ENCODE measurements around the gene VPREB3.
"Not testable (repeated sequence)": the region's sequence is repeated elsewhere in the genome, so short reads cannot be mapped to it uniquely, and the experiment has no call there.

VPREB3 gene

DNA sequence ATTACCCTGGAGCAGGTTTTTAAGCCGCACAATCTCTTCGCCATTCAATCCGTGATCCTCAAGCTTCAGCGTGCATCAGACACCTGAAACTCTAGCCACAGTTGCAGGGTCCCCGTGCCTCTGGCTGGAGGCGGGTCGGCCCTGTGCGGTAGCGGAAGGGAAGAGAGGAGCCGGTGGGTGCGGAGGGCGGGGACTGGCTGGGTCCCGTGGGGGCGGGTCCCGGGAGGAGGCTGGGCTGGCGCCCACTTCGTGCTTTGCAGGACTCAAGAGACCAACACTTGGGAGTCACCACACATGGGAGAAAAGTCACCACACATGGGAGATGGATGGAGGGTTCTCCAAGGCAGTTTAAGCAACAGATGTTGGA, 9.3 kb upstream of the VPREB3 start:
- no peak for DNase-seq

DNA sequence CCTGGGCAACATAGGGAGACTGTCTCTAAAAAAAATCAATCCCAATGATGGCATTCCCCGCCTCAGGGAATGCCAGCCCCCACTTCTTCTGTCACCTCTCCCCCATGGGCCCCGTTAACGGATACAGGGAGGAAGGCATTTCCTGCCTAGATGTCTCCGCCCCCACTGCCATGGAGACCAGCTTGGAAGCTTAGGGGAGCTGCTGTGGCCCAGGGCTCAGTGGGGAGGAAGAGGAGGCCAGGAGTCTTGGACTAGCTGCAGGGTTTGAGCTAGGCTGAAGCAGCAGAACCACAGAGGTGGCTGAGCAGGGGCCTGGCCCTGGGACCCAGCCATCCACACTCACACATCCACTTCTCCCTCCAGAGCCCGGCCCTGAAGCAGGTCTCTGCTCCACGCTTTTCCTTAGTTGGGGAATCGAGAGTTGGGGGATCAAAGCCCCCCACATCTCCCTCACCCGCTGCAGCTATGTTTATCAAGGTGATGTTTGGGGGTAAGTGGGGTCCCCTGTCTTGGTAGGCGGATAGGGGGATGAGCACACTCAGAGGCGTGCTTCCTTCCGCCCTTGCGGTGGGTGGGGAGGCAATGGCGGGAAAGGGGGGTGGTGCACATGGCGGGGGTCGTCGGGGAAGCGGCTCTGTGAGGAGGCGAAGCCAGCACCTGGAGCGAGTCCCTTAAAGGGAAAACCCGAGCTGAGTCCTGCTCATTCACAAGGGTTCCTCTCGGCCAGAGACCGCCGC, 8.8 kb upstream of the VPREB3 start, which contains the start of gene C22orf15:
C22orf15 (plus strand) TSS at position 149 of the 737 bp plus-strand sequence; CDS start at position 466, 317 bp downstream.
- DNase-seq, result no peak

DNA sequence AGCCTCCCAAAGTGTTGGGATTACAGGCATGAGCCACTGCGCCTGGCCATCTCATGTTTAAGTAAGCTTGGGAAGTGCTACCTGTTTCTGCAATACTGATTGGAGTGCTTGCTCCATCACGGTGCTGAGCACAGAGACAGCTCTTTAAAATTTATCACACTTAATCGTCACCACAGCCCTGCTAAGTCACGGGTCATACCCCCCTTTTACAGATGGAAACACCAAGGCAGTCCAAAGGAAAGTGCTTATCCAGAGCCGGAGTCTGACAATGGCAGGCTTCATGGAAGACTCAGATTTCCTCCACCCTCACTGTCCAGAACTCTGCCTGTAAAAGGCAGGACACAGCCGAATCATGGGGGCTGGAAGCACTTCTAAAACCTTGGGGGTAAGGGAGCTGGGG, 5.8 kb upstream of the VPREB3 start:
- DNase-seq, result no peak

DNA sequence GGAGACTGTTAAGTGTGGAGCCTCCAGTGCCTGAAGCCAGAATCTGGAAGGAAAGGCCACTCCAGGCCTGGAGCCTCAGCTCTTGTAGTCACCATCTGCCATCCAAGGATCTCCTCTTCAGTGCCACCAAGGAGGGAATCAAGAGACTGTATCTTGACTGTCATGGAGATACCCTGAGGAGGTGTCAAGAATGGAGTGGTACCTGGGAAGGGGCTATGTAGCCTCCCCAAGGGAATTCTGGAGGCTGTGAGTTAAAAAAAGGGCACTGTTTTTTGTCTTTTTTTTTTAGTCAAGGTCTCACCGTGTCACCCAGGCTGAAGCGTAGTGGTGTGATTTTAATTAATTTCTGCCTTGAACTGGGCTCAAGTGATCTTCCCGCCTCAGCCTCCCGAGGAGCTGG, 5.3 kb upstream of the VPREB3 start:
- no peak for DNase-seq

DNA sequence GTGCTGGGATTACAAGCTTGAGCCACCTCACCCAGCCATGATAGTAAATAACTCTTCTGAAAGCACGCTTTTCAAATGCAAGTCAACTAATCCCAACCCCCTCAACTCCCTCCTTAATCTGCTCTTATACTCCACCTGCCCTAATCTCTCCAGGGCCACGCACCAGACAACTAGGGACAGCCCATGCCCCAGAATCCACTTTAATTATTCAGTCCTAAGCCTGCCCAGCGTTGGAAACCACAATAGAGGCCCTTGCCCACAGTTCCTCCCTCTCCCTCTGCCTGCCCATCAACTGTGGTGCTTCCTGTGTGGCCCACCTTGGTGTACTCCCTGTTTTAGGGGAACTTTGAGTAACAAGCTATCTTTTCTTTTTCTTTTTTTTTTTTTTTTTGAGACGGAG, 2.7 kb upstream of the VPREB3 start:
- DNase-seq, result no peak

DNA sequence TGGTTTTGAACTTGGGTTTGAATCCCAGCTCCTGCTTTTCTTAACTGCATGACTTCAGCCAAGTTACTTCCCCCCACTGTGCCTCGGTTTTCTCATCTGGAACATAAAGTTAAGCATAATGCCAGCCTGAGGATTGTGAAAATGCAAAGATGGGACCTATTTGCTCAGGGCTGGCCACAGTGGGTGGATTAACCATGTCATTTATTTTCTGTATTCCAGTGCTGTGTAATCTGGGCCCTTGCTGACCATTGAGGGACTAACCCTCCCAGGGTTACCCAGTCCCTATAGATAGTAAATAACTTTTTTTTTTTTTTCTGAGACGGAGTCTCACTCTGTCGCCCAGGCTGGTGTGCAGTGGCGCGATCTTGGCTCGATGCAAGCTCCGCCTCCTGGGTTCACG, 1.5 kb upstream of the VPREB3 start:
- DNase-seq, result no peak

DNA sequence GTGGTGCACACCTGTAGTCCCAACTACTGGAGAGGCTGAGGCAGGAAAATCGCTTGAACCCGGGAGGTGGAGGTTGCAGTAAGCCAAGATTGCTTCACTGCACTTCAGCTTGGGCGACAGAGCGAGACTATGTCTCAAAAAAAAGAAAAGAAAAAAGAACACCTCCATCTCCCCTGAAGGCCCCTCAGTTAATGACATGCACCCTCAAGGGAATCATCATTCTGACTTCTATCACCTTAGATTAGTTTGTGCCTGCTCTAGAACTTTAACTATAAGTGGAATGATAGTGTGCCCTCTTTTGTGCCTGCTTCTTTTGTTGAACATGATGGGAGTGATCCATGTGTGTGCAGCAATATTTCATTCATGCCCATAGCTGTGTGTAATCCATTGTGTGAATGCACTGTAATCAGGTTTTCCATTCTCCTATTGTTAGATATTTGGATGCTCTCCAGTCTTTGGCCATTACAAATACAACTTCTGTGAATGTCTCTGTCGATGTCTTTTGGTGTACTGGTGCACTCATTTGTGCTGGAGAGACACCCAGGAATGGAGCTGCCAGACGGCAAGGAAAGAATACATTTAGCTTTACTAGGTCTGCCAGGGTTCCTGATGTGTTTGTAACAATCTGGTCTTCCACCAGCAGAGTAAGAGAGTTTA, 883 bp upstream of the VPREB3 start:
- DNase-seq, result no peak

DNA sequence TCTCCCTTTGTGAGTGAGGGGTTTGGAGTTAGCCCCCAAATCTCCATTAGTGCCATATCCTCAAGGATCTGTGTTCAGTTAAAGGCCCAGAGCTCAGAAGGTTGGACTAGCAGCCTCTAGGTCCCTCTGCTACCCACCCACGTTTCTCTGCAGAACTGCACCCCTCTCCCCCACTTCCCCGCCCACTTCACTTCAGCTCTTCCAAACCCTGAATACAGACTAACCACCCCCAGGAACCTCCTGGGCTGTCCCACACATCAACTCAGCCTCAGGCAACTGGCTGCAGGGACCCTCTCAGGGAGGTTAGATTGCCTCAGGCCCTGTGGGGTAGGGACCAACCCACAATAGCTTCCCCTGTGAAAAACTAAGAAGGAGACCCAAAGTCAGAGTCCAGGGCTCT, 840 bp downstream of the VPREB3 start:
- no peak for DNase-seq

DNA sequence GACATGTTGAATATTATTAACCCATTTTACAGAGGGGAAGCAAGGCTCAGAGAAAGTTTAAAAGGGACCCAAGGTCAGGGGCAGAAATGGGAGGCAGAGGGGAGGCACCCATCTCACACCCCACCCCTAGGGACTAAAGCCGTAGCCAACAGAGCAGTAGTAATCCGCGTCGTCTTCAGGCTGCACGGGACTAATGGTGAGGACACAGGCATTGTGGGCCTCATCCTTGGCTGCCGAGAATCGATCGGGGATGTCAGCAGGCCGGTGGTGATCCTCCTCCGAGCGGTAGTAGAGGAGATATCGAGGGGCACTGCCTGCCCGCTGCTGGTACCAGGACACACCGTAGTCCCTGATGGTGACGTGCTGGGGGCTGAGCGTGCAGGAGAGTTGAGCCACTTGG, 1.5 kb downstream of the VPREB3 start:
- no peak for DNase-seq

DNA sequence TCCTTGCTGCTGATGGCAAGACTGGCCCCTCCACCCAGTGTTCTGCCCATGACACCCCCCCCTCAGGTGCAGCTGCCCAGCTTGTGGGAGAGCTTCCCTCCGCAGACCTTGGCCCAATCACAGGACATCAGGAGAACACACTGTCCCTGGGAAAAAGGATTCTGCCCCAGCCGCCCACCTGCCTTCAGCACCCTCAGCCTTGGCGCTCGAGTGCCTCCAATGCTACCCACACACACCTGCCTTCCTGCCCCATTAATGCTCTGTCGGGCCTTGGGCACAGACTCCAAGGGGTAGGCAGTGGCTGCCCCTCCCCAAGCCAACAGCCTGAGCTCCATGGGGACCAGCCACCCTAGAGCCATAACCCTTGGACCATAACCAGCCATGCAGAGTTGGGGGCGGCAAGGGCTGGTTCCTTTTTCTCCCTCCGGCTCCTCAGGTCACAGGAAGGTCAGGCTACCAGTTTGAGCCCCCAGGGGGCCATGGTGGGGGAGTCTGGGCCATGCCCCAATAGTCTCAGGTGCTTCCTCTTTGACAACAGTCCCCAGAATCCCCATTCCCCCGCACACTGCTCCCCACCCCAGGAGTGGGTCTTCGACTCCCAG, 2.0 kb downstream of the VPREB3 start:
- no peak for DNase-seq

DNA sequence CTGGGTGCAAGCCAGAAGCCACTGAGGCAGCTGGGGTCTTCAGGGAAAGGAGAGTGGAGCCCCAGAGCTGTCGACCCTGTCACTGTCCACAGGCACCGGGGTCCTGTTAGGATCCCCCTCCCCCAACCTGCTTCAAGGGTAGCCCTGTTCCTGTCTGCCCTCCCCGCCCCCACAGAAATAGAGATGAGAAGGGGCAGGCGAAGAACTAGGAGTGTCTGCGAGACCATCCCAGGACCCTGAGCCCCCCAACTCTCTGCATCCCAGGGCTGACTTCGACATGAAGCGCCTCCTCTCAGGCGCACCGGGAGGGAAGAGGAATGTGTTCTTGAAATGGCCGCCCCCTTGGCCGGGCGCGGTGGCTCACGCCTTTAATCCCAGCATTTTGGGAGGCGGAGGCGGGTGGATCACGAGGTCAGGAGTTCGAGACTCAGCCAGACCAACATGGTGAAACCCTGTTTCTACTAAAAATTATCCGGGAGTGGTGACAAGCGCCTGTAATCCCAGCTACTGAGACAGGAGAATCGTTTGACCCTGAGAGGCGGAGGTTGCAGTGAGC, 2.7 kb downstream of the VPREB3 start:
- no peak for DNase-seq

DNA sequence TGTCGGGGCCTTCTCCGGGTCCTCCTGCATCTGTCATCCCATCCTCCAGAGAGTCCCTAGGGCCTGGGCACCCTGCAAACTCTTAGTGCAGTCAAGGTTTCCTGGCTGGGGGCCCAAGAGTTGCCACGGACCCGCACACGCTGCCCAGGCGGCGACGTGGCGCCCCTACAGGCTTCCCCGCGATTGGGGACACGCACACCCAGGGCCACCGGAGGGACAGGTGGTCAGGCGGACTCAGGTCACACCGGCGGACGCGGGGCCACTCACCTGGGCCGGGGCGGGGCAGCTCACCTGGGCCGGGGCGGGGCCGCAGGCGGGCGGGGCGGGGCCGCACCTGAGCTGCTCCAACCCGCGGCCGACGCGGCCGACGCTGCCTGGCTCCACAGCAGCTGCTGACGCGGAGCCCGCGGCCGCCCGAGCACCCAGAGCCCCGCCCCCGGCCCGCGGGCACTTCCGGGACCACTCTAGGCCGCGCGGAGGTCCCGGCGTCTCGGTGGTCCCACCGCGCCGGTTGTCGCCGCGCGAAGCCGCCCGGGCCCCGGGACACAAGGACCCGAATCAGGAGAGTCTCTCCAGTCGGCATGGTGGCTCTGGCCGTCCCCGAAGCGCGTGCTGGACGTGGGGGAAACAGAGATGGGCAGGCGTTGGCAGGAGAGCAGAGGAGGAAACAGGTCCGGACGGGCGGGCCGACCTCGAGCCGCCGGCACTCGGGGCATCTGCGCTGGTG, 3.3 kb downstream of the VPREB3 start, which contains the start of gene ZNF70:
ZNF70 (minus strand) TSS at position 399 of the 727 bp plus-strand sequence. CDS start 5,972 bp downstream, outside the sequence.
- DNase-seq, result peak; percentile 52

DNA sequence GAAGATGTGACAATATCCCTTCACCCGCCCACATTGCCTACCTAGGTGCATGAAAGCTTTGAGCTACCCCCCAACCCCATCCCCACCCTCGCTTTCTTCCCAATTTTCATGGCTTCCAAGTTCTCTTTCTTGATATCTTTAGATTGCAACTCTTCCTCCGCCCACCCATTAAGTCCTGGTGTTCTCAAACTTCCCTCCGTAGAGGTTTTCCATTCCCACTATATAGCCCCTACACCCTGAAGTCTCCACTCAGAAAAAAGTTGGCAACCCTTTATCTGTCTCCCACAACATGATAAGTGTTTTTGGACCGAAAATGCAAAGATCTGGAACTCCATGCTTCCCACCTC, 3.9 kb downstream of the VPREB3 start:
- no peak for DNase-seq

DNA sequence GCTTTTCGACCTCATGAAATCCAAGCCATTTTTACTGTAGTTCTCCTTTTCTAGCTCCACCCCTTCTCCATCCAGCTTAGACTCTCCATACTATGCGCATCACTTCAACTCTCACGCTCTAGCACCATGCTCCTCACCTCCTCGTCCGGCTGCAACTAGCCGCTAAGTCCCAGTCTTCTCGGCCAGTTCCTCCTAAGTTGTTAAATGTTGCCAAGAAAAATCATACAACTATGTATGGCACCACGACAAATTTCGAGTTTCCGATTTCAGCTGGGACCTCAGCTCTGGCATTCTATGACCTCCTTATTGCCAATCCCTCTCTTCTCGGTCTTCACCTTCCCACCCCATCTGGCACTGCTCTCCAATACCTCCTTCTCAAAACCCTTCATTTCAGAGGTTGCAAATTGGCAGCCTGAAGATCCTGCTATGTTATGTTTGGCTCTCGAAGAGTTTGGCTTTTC, 4.4 kb downstream of the VPREB3 start:
- DNase-seq, result no peak

DNA sequence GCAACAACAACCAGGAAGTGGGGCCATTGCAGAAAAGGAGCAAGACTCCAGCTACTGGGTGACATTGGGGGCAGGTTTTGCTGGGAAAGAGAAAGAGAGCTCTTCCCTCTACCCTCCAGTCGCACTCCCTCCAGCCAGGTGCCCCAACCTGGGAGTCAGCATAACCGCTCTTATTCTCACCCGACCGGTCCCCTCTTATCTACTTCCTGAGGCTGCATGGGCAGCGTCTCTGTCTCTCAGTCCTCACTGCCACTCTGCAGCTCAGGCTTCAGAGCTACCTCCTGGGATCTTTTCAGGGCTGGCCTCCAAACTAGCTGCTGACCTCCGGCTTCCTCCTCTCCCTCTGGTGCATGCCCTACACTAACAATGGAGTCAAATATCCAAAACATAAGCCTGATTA, 8.4 kb downstream of the VPREB3 start:
- DNase-seq, result no peak

DNA sequence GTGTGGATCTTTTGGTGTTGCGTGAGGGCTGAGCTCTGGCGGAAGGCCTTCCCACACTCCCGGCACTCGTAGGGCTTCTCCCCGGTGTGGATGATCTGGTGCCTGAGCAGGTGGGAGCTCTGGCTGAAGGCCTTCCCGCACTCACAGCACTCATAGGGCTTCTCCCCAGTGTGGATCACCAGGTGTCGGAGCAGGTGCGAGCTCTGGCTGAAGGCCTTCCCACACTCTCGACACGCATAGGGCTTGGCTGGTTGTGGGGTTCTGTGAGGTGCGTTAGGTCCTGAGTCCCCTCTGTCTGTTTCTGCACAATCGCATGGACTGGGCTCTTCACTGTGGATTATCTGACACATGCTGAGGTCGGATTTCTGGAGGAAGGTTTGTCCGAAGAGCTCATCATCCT, 9.7 kb downstream of the VPREB3 start:
- DNase-seq, result no peak

DNA sequence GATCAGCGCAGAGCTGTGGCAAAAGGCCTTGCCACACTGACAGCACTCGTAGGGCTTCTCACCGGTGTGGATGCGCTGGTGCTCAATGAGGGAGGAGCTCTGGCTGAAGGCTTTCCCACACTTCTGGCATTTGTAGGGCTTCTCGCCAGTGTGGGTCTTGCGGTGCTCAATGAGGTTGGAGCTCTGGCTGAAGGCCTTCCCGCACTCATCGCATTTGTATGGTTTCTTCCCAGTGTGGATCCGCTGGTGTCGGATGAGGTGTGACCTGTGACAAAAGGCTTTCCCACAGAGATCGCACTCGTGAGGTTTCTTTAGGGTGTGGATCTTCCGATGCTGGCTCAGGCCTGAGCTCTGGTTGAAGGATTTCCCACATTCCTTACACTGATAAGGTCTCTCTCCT, 10.2 kb downstream of the VPREB3 start:
- no peak for DNase-seq

DNA sequence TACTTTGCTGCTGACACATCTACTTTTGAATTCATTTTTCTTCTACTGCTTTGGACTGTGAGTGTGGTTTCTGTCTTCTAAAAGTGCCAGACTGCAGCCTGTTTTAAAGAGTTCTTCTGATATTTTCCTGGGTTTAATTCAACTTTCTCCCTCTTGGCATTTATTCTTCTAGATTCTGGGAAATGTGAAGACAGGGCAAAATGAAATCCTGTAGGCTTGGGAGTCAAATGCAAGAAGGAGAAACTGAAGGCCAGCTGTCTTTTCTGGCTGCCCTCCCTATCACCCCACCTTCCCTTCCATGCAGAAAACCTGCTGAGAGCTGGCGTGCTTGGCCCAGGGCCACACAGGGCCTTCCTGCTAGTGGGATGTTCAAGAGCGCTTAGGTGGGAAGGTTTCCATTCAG, 10.9 kb downstream of the VPREB3 start:
- DNase-seq, result no peak

DNA sequence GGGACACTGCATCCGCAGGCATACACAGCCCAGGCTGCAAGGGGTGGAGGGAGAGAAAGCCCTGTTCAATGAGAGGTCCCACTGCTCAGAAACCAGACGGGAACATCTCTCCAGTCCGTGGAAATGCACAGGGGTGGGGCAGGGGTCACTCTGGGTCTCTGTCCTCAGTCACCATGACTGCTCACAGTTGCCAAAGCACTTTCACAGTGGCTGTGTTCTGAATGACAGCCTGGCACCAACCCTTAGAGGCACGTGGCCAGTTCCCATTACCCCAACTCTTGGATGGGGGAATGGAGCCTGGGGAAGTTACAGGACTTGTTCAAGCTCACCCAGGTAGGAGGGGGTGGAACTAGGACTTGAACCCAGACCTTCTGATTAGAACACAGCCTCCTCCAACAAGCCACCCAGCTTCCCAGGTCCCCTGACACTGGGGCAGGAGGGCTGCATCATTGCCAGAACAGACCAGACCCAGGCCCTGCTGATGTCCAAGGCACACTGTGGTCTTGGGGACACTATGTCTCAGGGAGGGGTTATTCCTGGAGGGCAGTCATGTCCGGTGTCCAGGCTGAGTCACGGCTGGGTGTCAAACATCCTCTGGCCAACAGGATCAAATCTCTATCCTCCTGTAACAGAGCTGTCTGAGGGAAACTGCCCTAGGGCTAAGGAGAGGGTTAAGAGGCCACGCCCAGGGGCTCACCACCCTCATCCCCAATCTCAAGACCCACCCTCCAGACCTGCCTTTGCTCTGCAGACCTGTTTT, 11.5 kb downstream of the VPREB3 start:
- no peak for DNase-seq

DNA sequence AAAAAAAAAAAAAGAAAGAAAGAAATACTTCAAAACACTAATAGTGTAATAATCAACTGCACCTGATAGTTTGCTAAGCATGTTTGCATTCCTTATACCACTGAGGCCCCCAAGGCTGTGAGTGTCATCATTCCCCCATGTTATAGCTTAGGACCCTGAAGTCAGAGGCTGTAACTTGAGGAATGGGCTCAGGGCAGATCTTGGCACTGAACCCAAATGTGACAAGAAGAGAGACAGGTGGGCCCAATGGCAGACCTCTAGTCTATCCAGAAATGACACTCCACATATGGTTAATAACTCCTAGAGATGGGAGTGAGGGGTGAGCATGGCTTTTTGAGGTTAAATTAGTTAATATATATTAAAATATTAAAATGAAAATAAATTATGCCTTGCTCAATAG, 16.5 kb downstream of the VPREB3 start:
- no peak for DNase-seq

DNA sequence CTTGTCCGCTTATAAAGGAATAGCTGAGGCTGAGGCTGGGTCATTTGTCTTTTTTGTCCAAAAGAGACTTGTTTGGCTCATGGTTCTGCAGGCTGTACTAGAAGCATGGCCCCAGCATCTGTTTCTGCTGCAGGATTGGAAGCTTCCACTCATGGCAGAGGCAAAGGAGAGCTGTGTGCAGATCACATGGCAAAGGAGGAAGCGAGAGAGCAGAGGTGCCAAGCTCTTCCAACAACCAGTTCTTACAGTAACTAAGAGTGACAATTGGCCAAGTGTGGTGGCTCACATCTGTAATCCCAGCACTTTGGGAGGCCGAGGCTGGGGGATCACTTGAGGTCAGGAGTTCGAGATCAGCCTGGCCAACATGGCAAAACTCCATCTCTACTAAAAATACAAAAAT, 26.1 kb downstream of the VPREB3 start:
- not testable (repeated sequence) for DNase-seq

DNA sequence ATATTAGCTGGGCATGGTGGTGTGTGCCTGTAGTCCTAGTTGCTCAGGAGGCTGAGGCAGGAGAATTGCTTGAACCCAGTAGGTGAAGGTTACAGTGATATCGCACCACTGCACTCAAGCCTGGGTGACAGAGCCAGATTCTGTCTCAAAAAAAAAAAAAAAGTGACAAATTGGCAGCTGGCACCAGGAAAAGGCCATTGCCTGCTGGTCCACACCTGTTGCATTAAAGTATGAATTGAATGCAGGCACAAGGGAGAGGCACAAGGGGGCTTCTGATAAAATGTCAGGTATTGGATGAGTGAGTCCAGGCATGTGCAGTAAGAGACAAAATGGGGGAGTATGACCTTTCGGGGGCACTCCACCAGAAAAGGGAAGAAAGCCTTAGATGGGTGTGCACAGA, 31.5 kb downstream of the VPREB3 start:
- DNase-seq, result no peak

DNA sequence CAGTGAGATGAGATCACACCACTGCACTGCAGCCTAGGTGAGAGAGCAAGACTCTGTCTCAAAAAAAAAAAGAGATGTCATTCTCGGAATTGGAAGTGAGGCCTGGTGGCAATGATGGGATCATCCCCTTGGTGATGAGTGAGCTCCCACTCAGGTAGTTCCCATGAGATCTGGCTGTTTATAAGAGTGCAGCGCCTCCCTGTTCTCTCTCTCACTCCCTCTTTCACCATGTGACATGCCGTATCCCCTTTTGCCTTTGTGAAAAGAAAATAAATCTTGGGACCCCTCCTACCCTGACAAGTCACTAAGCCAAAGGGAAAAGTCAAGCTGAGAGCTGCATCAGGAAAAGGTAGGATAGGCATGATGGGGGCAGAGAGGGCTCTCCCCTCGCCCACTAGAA, 32.1 kb downstream of the VPREB3 start:
- no peak for DNase-seq

All from kidney glomerular epithelial cell (primary cell).